ENCODE results near the gene LCN2. TPM values are rescaled to one million over a fixed set of nuclear protein-coding genes. Genes with fewer than 3 reads are reported as not detected.

Gene LCN2
- total RNA-seq, 3 donors from 2014 or later (not counting 1 experiment from before 2014, with no cell fraction given) = 0.82 to 0.99 TPM; not detected in 1

GRCh38 chr9:128144239-128145181 is 4.7 kb upstream of the LCN2 start:
- H3K4me3 Mint-ChIP-seq = no peak overlapping the region
- DNase-seq = no peak
- Histone ChIP-seq H3K36me3 (ENCODE audit: control insufficient read depth, insufficient read depth, low read length) (no peaks in the 10 kb centered on the region), H3K4me3 (ENCODE audit: low read length) (no peak overlapping the region), H3K27ac (ENCODE audit: low read length) (no peak overlapping the region), H3K4me1 (ENCODE audit: control insufficient read depth, insufficient read depth, low read length) (no peaks in the 10 kb centered on the region), H3K27me3 (ENCODE audit: control insufficient read depth, insufficient read depth, low read length) (no peaks in the 10 kb centered on the region), H3K9me3 (ENCODE audit: control insufficient read depth, insufficient read depth, low read length) (no peaks in the 10 kb centered on the region)
- no peak for ATAC-seq
- intact Hi-C loops (cut with micrococcal nuclease) = no loop called here
- no peak for TF ChIP-seq CTCF (IDR thresholded peaks at IDR 0.05)
- WGBS (ENCODE audit: insufficient coverage) = 92% methylated on average over 22 of the region's 22 CpGs
- H3K4me1 Mint-ChIP-seq = no peaks in the 10 kb centered on the region
- no peaks in the 10 kb centered on the region for H3K27me3 Mint-ChIP-seq (ENCODE audit: low read depth in 2 of 2)
- H3K27ac Mint-ChIP-seq = no peak overlapping the region
- H3K36me3 Mint-ChIP-seq = no peaks in the 10 kb centered on the region
- no peaks in the 10 kb centered on the region for H3K9me3 Mint-ChIP-seq

- Mint-ChIP-seq H3K4me1 (no peaks in the 10 kb centered on the region), H3K4me3 (no peak overlapping the region), H3K27me3 (ENCODE audit: low read depth in 2 of 2) (no peaks in the 10 kb centered on the region), H3K36me3 (no peaks in the 10 kb centered on the region), H3K9me3 (no peaks in the 10 kb centered on the region), H3K27ac (no peak overlapping the region)
- no peaks in the 10 kb centered on the region for H3K4me1 ChIP-seq (ENCODE audit: control insufficient read depth, insufficient read depth, low read length)
- H3K36me3 ChIP-seq (ENCODE audit: control insufficient read depth, insufficient read depth, low read length) = no peaks in the 10 kb centered on the region
- H3K27ac ChIP-seq (ENCODE audit: low read length) = no peak overlapping the region
- TF ChIP-seq CTCF (IDR thresholded peaks at IDR 0.05) = no peak
- H3K9me3 ChIP-seq (ENCODE audit: control insufficient read depth, insufficient read depth, low read length) = no peaks in the 10 kb centered on the region
- 73% methylated on average over 8 of the region's 8 CpGs for WGBS (ENCODE audit: insufficient coverage)
- no peak overlapping the region for H3K4me3 ChIP-seq (ENCODE audit: low read length)
- intact Hi-C loops (cut with micrococcal nuclease) = no loop called here
- no peak for ATAC-seq
- no peaks in the 10 kb centered on the region for H3K27me3 ChIP-seq (ENCODE audit: control insufficient read depth, insufficient read depth, low read length)
- no peak for DNase-seq
Observed at GRCh38 chr9:128145536-128145935, 3.7 kb upstream of the LCN2 start.

GRCh38 chr9:128145951-128146351 is 3.3 kb upstream of the LCN2 start:
- no peak overlapping the region for H3K27ac Mint-ChIP-seq
- no peak for TF ChIP-seq CTCF (IDR thresholded peaks at IDR 0.05)
- H3K4me1 ChIP-seq (ENCODE audit: control insufficient read depth, insufficient read depth, low read length) = no peaks in the 10 kb centered on the region
- H3K4me3 Mint-ChIP-seq = no peak overlapping the region
- no peak overlapping the region for H3K27ac ChIP-seq (ENCODE audit: low read length)
- H3K36me3 Mint-ChIP-seq = no peaks in the 10 kb centered on the region
- H3K9me3 ChIP-seq (ENCODE audit: control insufficient read depth, insufficient read depth, low read length) = no peaks in the 10 kb centered on the region
- H3K9me3 Mint-ChIP-seq = no peaks in the 10 kb centered on the region
- H3K27me3 ChIP-seq (ENCODE audit: control insufficient read depth, insufficient read depth, low read length) = no peaks in the 10 kb centered on the region
- no peaks in the 10 kb centered on the region for H3K27me3 Mint-ChIP-seq (ENCODE audit: low read depth in 2 of 2)
- H3K4me3 ChIP-seq (ENCODE audit: low read length) = no peak overlapping the region
- WGBS (ENCODE audit: insufficient coverage) = 88% methylated on average over 13 of the region's 13 CpGs
- DNase-seq (no peak), ATAC-seq (no peak)
- intact Hi-C loops (cut with micrococcal nuclease) = no loop called here
- peaks cover 0 to 4% of the 10 kb centered on the region in 2 donors for H3K4me1 Mint-ChIP-seq
- H3K36me3 ChIP-seq (ENCODE audit: control insufficient read depth, insufficient read depth, low read length) = no peaks in the 10 kb centered on the region

All from natural killer cell (primary cell).